Thyroid gland (tissue), 4 donors: ENCODE measurements around the gene CACNA1D. TPM values are rescaled to one million over a fixed set of nuclear protein-coding genes. Genes with fewer than 3 reads are reported as not detected.

ENCODE experiments used
- DNase-seq, 2 donors: peaks; one replicate each; pipeline ENCODE4 v3.0.0-alpha.2; 2019
- H3K27ac ChIP-seq, 3 donors: fragments of 200-600 bp; sonication (generic); 1 replicate in 2 of 3; 2 replicates in 1 of 3; pipeline ENCODE4 v1.5.1; 2016 to 2019; ENCODE audit warnings: mild to moderate bottlenecking in 1 of 3, moderate library complexity in 1 of 3
- H3K27me3 ChIP-seq: fragments of 200-600 bp; sonication (generic); one replicate; pipeline ENCODE4 v1.5.1; 2019
- H3K36me3 ChIP-seq, 2 donors: fragments of 200-600 bp; sonication (generic); one replicate each; pipeline ENCODE4 v1.5.1; 2016 to 2019
- H3K4me1 ChIP-seq, 2 donors: fragments of 200-600 bp; sonication (generic); one replicate each; pipeline ENCODE4 v1.5.1; 2017 to 2019
- H3K4me3 ChIP-seq, 3 donors: fragments of 200-600 bp; sonication (generic); replicated peaks in 1 of 3; 1 replicate in 2 of 3; 2 replicates in 1 of 3; pipeline ENCODE4 v1.5.1; 2016; ENCODE audit warnings: mild to moderate bottlenecking in 1 of 3
- H3K9me3 ChIP-seq: fragments of 200-600 bp; sonication (generic); one replicate; pipeline ENCODE4 v1.5.1; 2017
- CTCF ChIP-seq, 6 experiments: fragments of 200-600 bp in 3 of 6; fragments of 450-650 bp in 3 of 6; sonication (generic) in 3 of 6; IDR thresholded peaks; one replicate each; pipeline ENCODE4 v1.5.1; 2016 to 2019; ENCODE audit warnings: antibody characterized with exemption in 6 of 6, mild to moderate bottlenecking in 2 of 6, inconsistent platforms in 1 of 6, moderate library complexity in 1 of 6
- POLR2A ChIP-seq, 2 donors: fragments of 450-650 bp; IDR thresholded peaks; one replicate each; pipeline ENCODE4 v1.6.1; 2017; ENCODE audit warnings: antibody characterized with exemption in 2 of 2, mild to moderate bottlenecking in 2 of 2, moderate library complexity in 1 of 2
- WGBS, 2 donors: methylation state at CpG; one replicate each; pipeline ENCODE4 v1.1.5; 2017; 5-methylcytosine and 5-hydroxymethylcytosine counted together
- intact Hi-C: fragments of 100-400 bp; cut with DNase I; formaldehyde crosslinking; loops from one replicate; pipeline ENCODE4 v1.15.1; 2023
- total RNA-seq, 4 donors: library from RNA; depleted of rRNA; stranded (reverse); fragments of >200 nt; gene quantifications; one replicate each; pipeline ENCODE4 v1.2.3, GENCODE V29; 2016

Gene CACNA1D
- total RNA-seq, 4 donors from 2014 or later, result 7.1 to 46.1 (median 27.3) TPM

- Histone ChIP-seq H3K36me3 (no peaks in the 10 kb centered on the region), H3K9me3 (no peaks in the 10 kb centered on the region), H3K27ac (no peak overlapping the region), H3K27me3 (no peaks in the 10 kb centered on the region), H3K4me1 (peaks cover 0 to 3% of the 10 kb centered on the region in 2 donors), H3K4me3 (no peak overlapping the region)
- 83 to 94% methylated on average over 14 of the region's 14 CpGs for WGBS, 2 donors
- TF ChIP-seq CTCF (IDR thresholded peaks at IDR 0.05), result no peak
- TF ChIP-seq POLR2A (IDR thresholded peaks at IDR 0.05), result no peak
- intact Hi-C loops, result no loop called here
- DNase-seq, result no peak
These were observed 208.5 kb downstream of the CACNA1D start for GRCh38 chr3:53702776-53703530.

GRCh38 chr3:53703630-53704362 is 209.4 kb downstream of the CACNA1D start:
- no peak for DNase-seq
- intact Hi-C loops, result no loop called here
- TF ChIP-seq POLR2A (IDR thresholded peaks at IDR 0.05) (no peak), CTCF (IDR thresholded peaks at IDR 0.05) (no peak)

GRCh38 chr3:53704363-53704725 is 209.9 kb downstream of the CACNA1D start:
- H3K27ac ChIP-seq, result no peak overlapping the region
- DNase-seq, result no peak
- H3K4me1 ChIP-seq, result peaks cover 0 to 13% of the 10 kb centered on the region in 2 donors
- H3K4me3 ChIP-seq, result no peak overlapping the region
- H3K9me3 ChIP-seq, result no peaks in the 10 kb centered on the region
- TF ChIP-seq POLR2A (IDR thresholded peaks at IDR 0.05), result no peak
- TF ChIP-seq CTCF (IDR thresholded peaks at IDR 0.05), result no peak
- H3K36me3 ChIP-seq, result no peaks in the 10 kb centered on the region
- WGBS, 2 donors, result 78 to 96% methylated on average over 4 of the region's 4 CpGs
- intact Hi-C loops, result no loop called here
- no peaks in the 10 kb centered on the region for H3K27me3 ChIP-seq

More at GRCh38 chr3:53703630-53704362, 209.4 kb downstream of the CACNA1D start:
- Histone ChIP-seq H3K36me3 (no peaks in the 10 kb centered on the region), H3K27me3 (no peaks in the 10 kb centered on the region), H3K9me3 (no peaks in the 10 kb centered on the region), H3K4me1 (peaks cover 0 to 11% of the 10 kb centered on the region in 2 donors), H3K4me3 (no peak overlapping the region), H3K27ac (no peak overlapping the region)
- 85 to 89% methylated on average over 13 of the region's 14 CpGs for WGBS, 2 donors

GRCh38 chr3:53705024-53705745 is 210.8 kb downstream of the CACNA1D start:
- Histone ChIP-seq H3K4me1 (peaks cover 0 to 13% of the 10 kb centered on the region in 2 donors), H3K27me3 (no peaks in the 10 kb centered on the region), H3K4me3 (no peak overlapping the region), H3K36me3 (no peaks in the 10 kb centered on the region), H3K27ac (no peak overlapping the region), H3K9me3 (no peaks in the 10 kb centered on the region)
- intact Hi-C loops, result loop anchor here (5.0 kb wide), 1 partner anchor 403 kb away; no protein-coding TSS in a partner anchor
- no peak for TF ChIP-seq CTCF (IDR thresholded peaks at IDR 0.05)
- TF ChIP-seq POLR2A (IDR thresholded peaks at IDR 0.05), result no peak
- WGBS, 2 donors, result 84 to 91% methylated on average over 11 of the region's 11 CpGs
- DNase-seq, result no peak
